Measurements from ENCODE around the gene BLTP3B.

DNA sequence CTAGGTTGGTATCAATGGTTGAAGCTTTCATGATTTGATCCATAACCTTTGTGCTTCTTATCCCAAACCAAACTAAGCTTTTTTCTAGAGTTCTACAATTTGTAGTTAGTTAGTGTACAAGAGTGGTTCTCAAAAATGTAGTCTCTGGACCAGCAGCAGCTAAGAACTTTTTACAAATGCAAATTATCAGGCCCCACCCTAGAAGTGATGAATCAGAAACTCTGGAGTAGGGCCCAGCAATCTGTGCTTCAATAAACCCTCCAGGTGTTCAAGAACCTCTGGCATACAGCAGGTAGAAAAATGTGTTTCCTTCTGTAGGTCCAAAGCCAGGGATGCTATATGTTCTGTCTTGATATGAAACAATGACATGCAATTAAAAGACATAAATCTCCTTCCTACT lies 31.8 kb upstream of the BLTP3B start:
- TF ChIP-seq CSDC2 (CRISPR knock-in tag; IDR thresholded peaks at IDR 0.05) (no peak), BACH2 (CRISPR knock-in tag; IDR thresholded peaks at IDR 0.05; ENCODE audit: borderline replicate concordance) (no peak)
